Keratinocyte (primary cell): ENCODE data around the gene TNS3.

Experiments
- EZH2 ChIP-seq: IDR thresholded peaks from one replicate; pipeline ENCODE4 v1.6.1; 2012; ENCODE audit warnings: inconsistent platforms, mild to moderate bottlenecking, low read length, moderate library complexity
- TF ChIP-seq, protein P1 (sequence below), 3 experiments: IDR thresholded peaks in 1 of 3; conservative IDR thresholded peaks in 1 of 3; optimal IDR thresholded peaks in 1 of 3; 2 replicates in 2 of 3; 3 replicates in 1 of 3; pipeline versions ENCODE3 to v1.5.1; 2011; ENCODE audit warnings: low read length in 3 of 3, mild to moderate bottlenecking in 3 of 3, moderate library complexity in 2 of 3, control low read depth in 1 of 3, inconsistent platforms in 1 of 3; ENCODE audit not compliant: insufficient read depth in 2 of 3; ENCODE audit errors: extremely low read depth in 1 of 3

DNA sequence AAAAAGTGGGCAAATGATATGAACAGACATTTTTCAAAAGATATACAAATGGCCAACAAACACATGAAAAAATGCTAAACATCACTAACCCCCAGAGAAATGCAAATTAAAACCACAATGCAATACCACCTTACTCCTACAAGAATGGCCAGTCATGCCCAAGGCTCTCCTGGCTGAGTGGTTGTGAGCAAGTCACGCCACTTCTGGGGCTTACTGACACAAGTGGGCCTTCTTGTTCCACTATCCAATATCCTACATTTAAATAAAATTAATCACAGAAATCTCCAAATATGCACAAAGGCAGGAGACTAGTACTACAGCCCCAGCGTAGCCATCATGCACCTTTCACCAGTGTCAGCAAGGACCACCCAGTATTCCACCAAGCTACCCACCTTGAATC, 181.9 kb downstream of the TNS3 start:
- TF ChIP-seq, protein P1, sequence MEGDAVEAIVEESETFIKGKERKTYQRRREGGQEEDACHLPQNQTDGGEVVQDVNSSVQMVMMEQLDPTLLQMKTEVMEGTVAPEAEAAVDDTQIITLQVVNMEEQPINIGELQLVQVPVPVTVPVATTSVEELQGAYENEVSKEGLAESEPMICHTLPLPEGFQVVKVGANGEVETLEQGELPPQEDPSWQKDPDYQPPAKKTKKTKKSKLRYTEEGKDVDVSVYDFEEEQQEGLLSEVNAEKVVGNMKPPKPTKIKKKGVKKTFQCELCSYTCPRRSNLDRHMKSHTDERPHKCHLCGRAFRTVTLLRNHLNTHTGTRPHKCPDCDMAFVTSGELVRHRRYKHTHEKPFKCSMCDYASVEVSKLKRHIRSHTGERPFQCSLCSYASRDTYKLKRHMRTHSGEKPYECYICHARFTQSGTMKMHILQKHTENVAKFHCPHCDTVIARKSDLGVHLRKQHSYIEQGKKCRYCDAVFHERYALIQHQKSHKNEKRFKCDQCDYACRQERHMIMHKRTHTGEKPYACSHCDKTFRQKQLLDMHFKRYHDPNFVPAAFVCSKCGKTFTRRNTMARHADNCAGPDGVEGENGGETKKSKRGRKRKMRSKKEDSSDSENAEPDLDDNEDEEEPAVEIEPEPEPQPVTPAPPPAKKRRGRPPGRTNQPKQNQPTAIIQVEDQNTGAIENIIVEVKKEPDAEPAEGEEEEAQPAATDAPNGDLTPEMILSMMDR (optimal IDR thresholded peaks at IDR 0.05 in 1 of 3, IDR thresholded peaks at IDR 0.05 in 1 of 3, conservative IDR thresholded peaks at IDR 0.05 in 1 of 3; ENCODE audit: extremely low read depth in 1 of 3, insufficient read depth in 2 of 3, low read length in 3 of 3) = no peak
- no peak for TF ChIP-seq EZH2
